OCI-LY7 (cell line): ENCODE measurements around the gene LHFPL6. TPM values are rescaled to one million over a fixed set of nuclear protein-coding genes. Genes with fewer than 3 reads are reported as not detected.

Experiments used
- BruUV-seq: library from RNA; stranded (reverse); fragments of 400-500 nt; replicated peaks from 2 replicates; lab custom pipeline; 2021; lab: Mats Ljungman, UMichigan
- CTCF ChIA-PET: fragments of 300-600 bp; sonication (Branson Sonifier 250); formaldehyde crosslinking; loops from one replicate; lab custom pipeline; 2022; ENCODE audit warnings: antibody characterized with exemption; ENCODE audit not compliant: unreplicated experiment; lab: Charles Lee
- POLR2A ChIA-PET: fragments of 300-600 bp; sonication (Branson Sonifier 250); formaldehyde crosslinking; loops from one replicate; lab custom pipeline; 2022; ENCODE audit warnings: antibody characterized with exemption; lab: Charles Lee
- DNase-seq: peaks from one replicate; pipeline ENCODE4 v3.0.0-alpha.2; 2015; ENCODE audit warnings: low spot score
- H2AFZ ChIP-seq: fragments of 200-600 bp; sonication (generic), shearing (Covaris generic); 2 replicates; pipeline ENCODE4 v1.6.1; 2014; ENCODE audit warnings: mild to moderate bottlenecking, antibody characterized with exemption, low read length, moderate library complexity
- H3K27ac ChIP-seq: fragments of 200-600 bp; sonication (generic); 2 replicates; pipeline ENCODE4 v1.5.1; 2014; ENCODE audit warnings: mixed run types, low read depth, mild to moderate bottlenecking, moderate library complexity, low read length, inconsistent platforms; ENCODE audit not compliant: poor library complexity, severe bottlenecking
- H3K36me3 ChIP-seq: fragments of 200-600 bp; sonication (generic); 2 replicates; pipeline ENCODE4 v1.6.1; 2014; ENCODE audit warnings: mild to moderate bottlenecking, antibody characterized with exemption, low read length, moderate library complexity, mixed read lengths; ENCODE audit not compliant: insufficient read depth
- H3K4me1 ChIP-seq: fragments of 200-600 bp; sonication (generic); 2 replicates; pipeline ENCODE4 v1.5.1; 2014; ENCODE audit warnings: mild to moderate bottlenecking, low read length; ENCODE audit not compliant: insufficient read depth, poor library complexity, severe bottlenecking
- H3K4me2 ChIP-seq: fragments of 200-600 bp; sonication (generic); 2 replicates; pipeline ENCODE4 v1.6.1; 2014; ENCODE audit warnings: mild to moderate bottlenecking, low read length
- H3K4me3 ChIP-seq: fragments of 200-600 bp; sonication (generic); 2 replicates; pipeline ENCODE4 v1.5.1; 2014; ENCODE audit warnings: mild to moderate bottlenecking, low read depth, low read length; ENCODE audit not compliant: poor library complexity, severe bottlenecking
- H3K79me2 ChIP-seq: fragments of 200-600 bp; sonication (generic); 2 replicates; pipeline ENCODE4 v1.6.1; 2016; ENCODE audit warnings: low read depth, mild to moderate bottlenecking, low read length, moderate library complexity, mixed read lengths; ENCODE audit not compliant: insufficient read depth
- H3K9me2 ChIP-seq: fragments of 200-600 bp; sonication (generic); 2 replicates; pipeline ENCODE4 v1.6.1; 2016; ENCODE audit warnings: mild to moderate bottlenecking, low read length, mixed read lengths; ENCODE audit not compliant: insufficient read depth
- H3K9me3 ChIP-seq: fragments of 200-600 bp; sonication (generic); 2 replicates; pipeline ENCODE4 v1.6.1; 2014; ENCODE audit warnings: mild to moderate bottlenecking, mixed run types, low read length, mixed read lengths
- H4K20me1 ChIP-seq: fragments of 200-600 bp; sonication (generic); 2 replicates; pipeline ENCODE4 v1.6.1; 2014; ENCODE audit warnings: mild to moderate bottlenecking, antibody characterized with exemption, low read length, moderate library complexity, mixed read lengths; ENCODE audit not compliant: insufficient read depth
- EZH2phosphoT487 ChIP-seq: fragments of 200-600 bp; sonication (generic); IDR thresholded peaks from 2 replicates; pipeline ENCODE4 v1.6.1; 2018; ENCODE audit warnings: low read depth, borderline replicate concordance, mild to moderate bottlenecking, mixed run types, antibody characterized with exemption, low read length, moderate library complexity, mixed read lengths
- intact Hi-C: fragments of 100-400 bp; cut with micrococcal nuclease; formaldehyde crosslinking; loops from one replicate; pipeline ENCODE4 v1.10.0; 2022; ENCODE audit not compliant: unreplicated experiment
- total RNA-seq, 2 experiments: library from RNA; depleted of rRNA in 1 of 2; stranded (reverse); fragments of >200 nt in 1 of 2; shearing (Covaris generic) in 1 of 2; gene quantifications; 2 replicates each; pipeline ENCODE4 v1.2.3, GENCODE V29; 2014 to 2022
- TF ChIP-seq, protein P1 (sequence below): fragments of 200-600 bp; sonication (generic); conservative IDR thresholded peaks from 2 replicates; pipeline ENCODE4 v1.5.1; 2014; ENCODE audit warnings: mild to moderate bottlenecking, antibody characterized with exemption, low read length, moderate library complexity, mixed read lengths

Gene LHFPL6
- total RNA-seq, 2 experiments from 2014 or later: 15.1 to 27.7 TPM

GRCh38 chr13:39403106-39403505, 199.9 kb downstream of the LHFPL6 start:
- H3K36me3 ChIP-seq: no peaks in the 10 kb centered on the region
- no peaks in the 10 kb centered on the region for H3K9me2 ChIP-seq
- no peak overlapping the region for H3K27ac ChIP-seq
- no TSS peak for BruUV-seq
- H4K20me1 ChIP-seq: no peaks in the 10 kb centered on the region; the same call in 1 of the 2 replicates
- no peaks in the 10 kb centered on the region for H3K4me1 ChIP-seq
- no peaks in the 10 kb centered on the region for H3K79me2 ChIP-seq
- ChIA-PET POLR2A (no interaction called here), CTCF (no interaction called here)
- intact Hi-C loops: no loop called here
- H3K4me2 ChIP-seq: no peak overlapping the region
- DNase-seq: no peak
- no peak for TF ChIP-seq EZH2phosphoT487
- TF ChIP-seq, protein P1, sequence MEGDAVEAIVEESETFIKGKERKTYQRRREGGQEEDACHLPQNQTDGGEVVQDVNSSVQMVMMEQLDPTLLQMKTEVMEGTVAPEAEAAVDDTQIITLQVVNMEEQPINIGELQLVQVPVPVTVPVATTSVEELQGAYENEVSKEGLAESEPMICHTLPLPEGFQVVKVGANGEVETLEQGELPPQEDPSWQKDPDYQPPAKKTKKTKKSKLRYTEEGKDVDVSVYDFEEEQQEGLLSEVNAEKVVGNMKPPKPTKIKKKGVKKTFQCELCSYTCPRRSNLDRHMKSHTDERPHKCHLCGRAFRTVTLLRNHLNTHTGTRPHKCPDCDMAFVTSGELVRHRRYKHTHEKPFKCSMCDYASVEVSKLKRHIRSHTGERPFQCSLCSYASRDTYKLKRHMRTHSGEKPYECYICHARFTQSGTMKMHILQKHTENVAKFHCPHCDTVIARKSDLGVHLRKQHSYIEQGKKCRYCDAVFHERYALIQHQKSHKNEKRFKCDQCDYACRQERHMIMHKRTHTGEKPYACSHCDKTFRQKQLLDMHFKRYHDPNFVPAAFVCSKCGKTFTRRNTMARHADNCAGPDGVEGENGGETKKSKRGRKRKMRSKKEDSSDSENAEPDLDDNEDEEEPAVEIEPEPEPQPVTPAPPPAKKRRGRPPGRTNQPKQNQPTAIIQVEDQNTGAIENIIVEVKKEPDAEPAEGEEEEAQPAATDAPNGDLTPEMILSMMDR: no peak
- H2AFZ ChIP-seq: no peak overlapping the region
- H3K9me3 ChIP-seq: no peaks in the 10 kb centered on the region
- H3K4me3 ChIP-seq: no peak overlapping the region

DNA sequence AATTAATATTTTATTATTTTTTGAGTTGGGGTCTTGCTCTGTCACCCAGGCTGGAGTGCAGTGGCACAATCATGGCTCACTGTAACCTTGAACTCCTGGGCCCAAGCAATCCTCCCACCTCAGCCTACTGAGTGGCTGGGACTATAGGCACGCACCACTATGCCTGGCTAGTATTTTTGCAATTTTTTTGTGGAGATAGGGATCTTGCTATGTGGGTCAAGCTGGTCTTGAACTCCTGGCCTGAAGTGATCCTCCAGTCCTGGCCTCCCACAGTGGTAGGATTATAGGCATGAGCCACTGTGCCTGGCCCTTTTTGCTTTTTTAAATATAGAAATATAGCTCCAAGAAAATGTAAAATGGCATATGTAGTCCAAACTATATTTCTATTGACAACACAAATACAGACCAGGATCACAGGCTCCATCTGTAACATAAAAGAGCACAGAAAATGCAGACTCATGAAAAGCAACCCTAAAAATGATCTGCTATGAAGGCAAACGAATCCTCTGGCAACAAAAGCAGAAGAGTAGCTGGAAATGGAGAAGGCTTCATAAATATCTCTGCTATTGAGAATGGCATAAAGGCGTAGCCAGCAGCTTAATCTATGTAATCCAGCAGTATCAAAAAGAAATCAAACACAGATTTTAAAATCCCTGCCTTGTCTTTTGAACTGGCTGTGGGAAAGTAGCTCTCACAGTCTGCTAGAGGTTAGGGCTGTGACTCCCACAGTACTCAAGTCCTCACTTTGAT, 200.6 kb downstream of the LHFPL6 start:
- no peak for TF ChIP-seq EZH2phosphoT487
- TF ChIP-seq, protein P1: no peak
- POLR2A ChIA-PET: interaction anchor here (0.6 to 1.0 kb wide), 2 partner anchors 12 to 81 kb away, joined by 3 to 4 read pairs; no protein-coding TSS in a partner anchor
- Histone ChIP-seq H3K4me3 (no peak overlapping the region), H3K4me2 (no peak overlapping the region), H3K79me2 (no peaks in the 10 kb centered on the region), H3K36me3 (no peaks in the 10 kb centered on the region), H4K20me1 (no peaks in the 10 kb centered on the region; the same call in 1 of the 2 replicates), H3K9me3 (no peaks in the 10 kb centered on the region), H3K4me1 (no peaks in the 10 kb centered on the region), H3K27ac (no peak overlapping the region), H2AFZ (no peak overlapping the region), H3K9me2 (no peaks in the 10 kb centered on the region)
- DNase-seq: no peak
- BruUV-seq: no TSS peak
- intact Hi-C loops: no loop called here
- CTCF ChIA-PET: no interaction called here

DNA sequence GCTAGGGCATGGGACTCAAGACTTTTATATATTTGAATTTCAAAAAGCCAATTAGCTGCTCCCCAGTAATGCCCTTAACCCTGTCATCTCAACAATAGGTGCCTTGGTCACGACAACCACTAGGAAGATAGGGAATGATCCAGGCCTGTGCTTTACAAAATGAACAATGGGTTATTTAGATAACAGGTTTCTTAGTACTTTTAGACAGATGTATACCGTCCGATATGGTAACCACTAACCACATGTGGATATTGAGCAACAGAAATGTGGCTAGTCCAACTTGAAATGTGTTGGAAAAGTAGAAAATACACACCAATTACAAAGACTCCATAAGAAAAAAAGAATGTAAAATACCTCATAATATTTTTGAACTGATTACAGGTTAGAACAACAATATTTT, 201.2 kb downstream of the LHFPL6 start:
- POLR2A ChIA-PET: interaction anchor here (1.0 kb wide), 1 partner anchor 12 kb away, joined by 3 read pairs; no protein-coding TSS in a partner anchor
- no TSS peak for BruUV-seq
- intact Hi-C loops: no loop called here

More for the DNA sequence above, 201.2 kb downstream of the LHFPL6 start:
- Histone ChIP-seq H3K4me3 (no peak overlapping the region), H3K27ac (no peak overlapping the region), H3K4me2 (no peak overlapping the region), H3K9me2 (no peaks in the 10 kb centered on the region), H4K20me1 (no peaks in the 10 kb centered on the region; the same call in 1 of the 2 replicates), H3K4me1 (no peaks in the 10 kb centered on the region), H3K36me3 (no peaks in the 10 kb centered on the region), H2AFZ (no peak overlapping the region), H3K9me3 (no peaks in the 10 kb centered on the region), H3K79me2 (no peaks in the 10 kb centered on the region)
- TF ChIP-seq, protein P1: no peak
- no peak for TF ChIP-seq EZH2phosphoT487
- DNase-seq: no peak
- CTCF ChIA-PET: no interaction called here
